ENCODE results near the gene ESD.

ESD gene

DNA sequence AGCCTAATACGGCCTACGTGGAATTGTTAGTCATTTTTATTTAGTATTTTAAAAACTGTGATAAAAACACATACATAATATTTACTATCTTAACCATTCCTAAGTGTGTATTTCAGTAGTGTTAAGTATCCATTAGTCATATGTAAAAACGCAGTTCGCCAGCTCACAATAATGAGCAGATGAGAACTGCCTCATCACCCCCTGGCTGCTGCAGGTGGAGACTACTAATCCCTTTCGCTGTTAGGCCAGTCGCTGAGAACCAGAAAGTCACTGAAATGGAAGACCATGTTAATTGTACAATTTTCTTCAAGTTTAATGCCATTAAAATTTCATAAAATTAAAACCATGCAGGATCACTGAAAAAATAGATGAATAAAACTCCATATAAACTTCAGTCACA, 1.6 kb downstream of the ESD start:
- TF ChIP-seq SIN3A (IDR thresholded peaks at IDR 0.05; ENCODE audit: borderline replicate concordance, insufficient read depth, low read length), result no peak
- TF ChIP-seq, protein P1, sequence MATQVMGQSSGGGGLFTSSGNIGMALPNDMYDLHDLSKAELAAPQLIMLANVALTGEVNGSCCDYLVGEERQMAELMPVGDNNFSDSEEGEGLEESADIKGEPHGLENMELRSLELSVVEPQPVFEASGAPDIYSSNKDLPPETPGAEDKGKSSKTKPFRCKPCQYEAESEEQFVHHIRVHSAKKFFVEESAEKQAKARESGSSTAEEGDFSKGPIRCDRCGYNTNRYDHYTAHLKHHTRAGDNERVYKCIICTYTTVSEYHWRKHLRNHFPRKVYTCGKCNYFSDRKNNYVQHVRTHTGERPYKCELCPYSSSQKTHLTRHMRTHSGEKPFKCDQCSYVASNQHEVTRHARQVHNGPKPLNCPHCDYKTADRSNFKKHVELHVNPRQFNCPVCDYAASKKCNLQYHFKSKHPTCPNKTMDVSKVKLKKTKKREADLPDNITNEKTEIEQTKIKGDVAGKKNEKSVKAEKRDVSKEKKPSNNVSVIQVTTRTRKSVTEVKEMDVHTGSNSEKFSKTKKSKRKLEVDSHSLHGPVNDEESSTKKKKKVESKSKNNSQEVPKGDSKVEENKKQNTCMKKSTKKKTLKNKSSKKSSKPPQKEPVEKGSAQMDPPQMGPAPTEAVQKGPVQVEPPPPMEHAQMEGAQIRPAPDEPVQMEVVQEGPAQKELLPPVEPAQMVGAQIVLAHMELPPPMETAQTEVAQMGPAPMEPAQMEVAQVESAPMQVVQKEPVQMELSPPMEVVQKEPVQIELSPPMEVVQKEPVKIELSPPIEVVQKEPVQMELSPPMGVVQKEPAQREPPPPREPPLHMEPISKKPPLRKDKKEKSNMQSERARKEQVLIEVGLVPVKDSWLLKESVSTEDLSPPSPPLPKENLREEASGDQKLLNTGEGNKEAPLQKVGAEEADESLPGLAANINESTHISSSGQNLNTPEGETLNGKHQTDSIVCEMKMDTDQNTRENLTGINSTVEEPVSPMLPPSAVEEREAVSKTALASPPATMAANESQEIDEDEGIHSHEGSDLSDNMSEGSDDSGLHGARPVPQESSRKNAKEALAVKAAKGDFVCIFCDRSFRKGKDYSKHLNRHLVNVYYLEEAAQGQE (IDR thresholded peaks at IDR 0.05; ENCODE audit: insufficient read depth in 1 of 2, low read depth in 2 of 2, low read length in 2 of 2), result no peak
- no peak for TF ChIP-seq FOXP2 (optimal IDR thresholded peaks at IDR 0.05; ENCODE audit: borderline replicate concordance, extremely low read depth, extremely low read length, insufficient read depth)
- TF ChIP-seq POLR2AphosphoS5 (IDR thresholded peaks at IDR 0.05; ENCODE audit: low read depth, low read length), result no peak
- no peak for TF ChIP-seq TAF1 (IDR thresholded peaks at IDR 0.05; ENCODE audit: borderline replicate concordance, insufficient read depth, low read length)

DNA sequence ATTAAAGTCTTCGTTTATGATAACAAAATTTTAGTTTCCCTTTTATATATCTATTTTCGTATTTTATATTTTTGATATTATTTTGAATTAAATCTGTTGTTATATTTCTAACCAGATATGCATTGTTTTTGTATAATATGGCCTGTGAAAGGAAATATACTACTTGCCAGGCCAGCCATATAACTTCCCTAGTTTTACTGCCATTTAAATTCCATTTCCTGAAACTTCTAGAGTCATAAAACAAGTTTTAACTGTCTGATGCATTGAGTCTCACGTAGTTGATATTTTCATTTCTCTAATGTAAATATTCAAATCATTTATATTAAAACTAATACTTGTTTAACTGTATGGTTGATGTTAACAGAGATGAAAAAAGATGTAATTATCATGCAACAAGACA, 13.5 kb downstream of the ESD start:
- TF ChIP-seq, protein P1 (IDR thresholded peaks at IDR 0.05; ENCODE audit: insufficient read depth in 1 of 2, low read depth in 2 of 2, low read length in 2 of 2), result no peak
- TF ChIP-seq POLR2AphosphoS5 (IDR thresholded peaks at IDR 0.05; ENCODE audit: low read depth, low read length) (no peak), SIN3A (IDR thresholded peaks at IDR 0.05; ENCODE audit: borderline replicate concordance, insufficient read depth, low read length) (no peak), TAF1 (IDR thresholded peaks at IDR 0.05; ENCODE audit: borderline replicate concordance, insufficient read depth, low read length) (no peak), FOXP2 (optimal IDR thresholded peaks at IDR 0.05; ENCODE audit: borderline replicate concordance, extremely low read depth, extremely low read length, insufficient read depth) (no peak)

DNA sequence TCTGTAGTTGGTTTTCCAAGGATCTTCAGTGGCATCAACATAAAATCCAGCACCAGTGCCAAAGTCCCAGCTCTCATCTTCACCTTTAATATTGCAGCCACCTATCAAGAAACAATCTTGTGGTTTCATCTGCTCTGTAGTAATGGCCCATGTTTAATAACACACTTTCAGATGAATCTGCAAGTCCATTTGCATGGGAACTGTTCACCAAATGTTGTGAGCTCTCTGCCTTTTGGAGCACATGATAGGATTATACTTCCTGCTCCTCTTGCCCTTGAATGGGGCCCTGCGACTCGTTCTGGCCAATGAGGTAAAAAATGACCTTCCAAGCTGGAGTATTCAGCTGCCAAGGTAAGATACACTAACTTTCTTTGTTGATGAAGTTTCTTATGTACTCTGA, 14.3 kb downstream of the ESD start:
- TF ChIP-seq FOXP2 (optimal IDR thresholded peaks at IDR 0.05; ENCODE audit: borderline replicate concordance, extremely low read depth, extremely low read length, insufficient read depth), result no peak
- no peak for TF ChIP-seq POLR2AphosphoS5 (IDR thresholded peaks at IDR 0.05; ENCODE audit: low read depth, low read length)
- TF ChIP-seq SIN3A (IDR thresholded peaks at IDR 0.05; ENCODE audit: borderline replicate concordance, insufficient read depth, low read length), result no peak
- TF ChIP-seq, protein P1 (IDR thresholded peaks at IDR 0.05; ENCODE audit: insufficient read depth in 1 of 2, low read depth in 2 of 2, low read length in 2 of 2), result no peak
- no peak for TF ChIP-seq TAF1 (IDR thresholded peaks at IDR 0.05; ENCODE audit: borderline replicate concordance, insufficient read depth, low read length)

DNA sequence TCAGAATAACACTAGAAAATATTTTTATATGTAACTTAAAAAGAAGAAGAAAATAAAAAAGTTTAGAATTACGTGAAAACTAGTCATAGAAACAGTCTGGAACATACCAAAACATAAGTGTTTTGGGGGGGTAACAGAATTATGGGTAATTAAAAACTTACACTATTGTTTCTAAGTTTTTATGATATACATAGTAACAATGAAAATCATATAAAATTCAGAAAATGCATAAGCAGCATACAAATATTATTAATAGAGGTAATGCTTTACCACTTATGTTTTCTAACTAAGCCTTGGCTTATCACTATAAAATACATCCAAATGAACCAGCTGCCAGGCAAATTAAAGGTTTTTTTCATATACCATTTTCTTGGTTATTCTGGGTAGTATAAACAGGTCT, 14.9 kb downstream of the ESD start:
- no peak for TF ChIP-seq TAF1 (IDR thresholded peaks at IDR 0.05; ENCODE audit: borderline replicate concordance, insufficient read depth, low read length)
- no peak for TF ChIP-seq SIN3A (IDR thresholded peaks at IDR 0.05; ENCODE audit: borderline replicate concordance, insufficient read depth, low read length)
- TF ChIP-seq, protein P1 (IDR thresholded peaks at IDR 0.05; ENCODE audit: insufficient read depth in 1 of 2, low read depth in 2 of 2, low read length in 2 of 2), result no peak
- TF ChIP-seq POLR2AphosphoS5 (IDR thresholded peaks at IDR 0.05; ENCODE audit: low read depth, low read length), result no peak
- TF ChIP-seq FOXP2 (optimal IDR thresholded peaks at IDR 0.05; ENCODE audit: borderline replicate concordance, extremely low read depth, extremely low read length, insufficient read depth), result no peak

DNA sequence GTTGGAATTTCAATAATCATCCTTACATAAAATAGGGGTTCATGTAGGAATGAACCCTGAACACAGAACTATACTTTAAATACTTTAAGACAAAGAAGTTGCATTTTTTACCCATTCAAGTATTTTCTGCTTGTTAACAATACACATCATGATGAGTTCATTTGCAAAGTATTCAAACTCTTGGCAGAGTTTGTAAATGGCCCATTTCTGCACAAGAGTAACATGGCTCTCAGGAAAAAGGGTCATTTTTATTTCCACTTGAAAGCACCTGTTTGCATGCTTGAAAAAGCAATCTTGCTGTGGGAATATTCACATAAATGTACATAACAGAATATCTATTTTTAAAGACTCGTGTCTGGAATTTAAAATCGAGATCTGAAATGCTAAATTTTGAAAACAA, 18.1 kb downstream of the ESD start:
- no peak for TF ChIP-seq POLR2AphosphoS5 (IDR thresholded peaks at IDR 0.05; ENCODE audit: low read depth, low read length)
- no peak for TF ChIP-seq FOXP2 (optimal IDR thresholded peaks at IDR 0.05; ENCODE audit: borderline replicate concordance, extremely low read depth, extremely low read length, insufficient read depth)
- no peak for TF ChIP-seq SIN3A (IDR thresholded peaks at IDR 0.05; ENCODE audit: borderline replicate concordance, insufficient read depth, low read length)
- TF ChIP-seq, protein P1 (IDR thresholded peaks at IDR 0.05; ENCODE audit: insufficient read depth in 1 of 2, low read depth in 2 of 2, low read length in 2 of 2), result no peak
- TF ChIP-seq TAF1 (IDR thresholded peaks at IDR 0.05; ENCODE audit: borderline replicate concordance, insufficient read depth, low read length), result no peak

All from PFSK-1 (cell line).